GM21529 (cell line): Measurements from ENCODE around the gene GDPGP1.

Experiments
- ATAC-seq: cut with Tn5 transposase; IDR thresholded peaks from one replicate; pipeline ENCODE4 v1.9.1; 2021; ENCODE audit not compliant: unreplicated experiment

The GDPGP1 gene

GRCh38 chr15:90203473-90203872, 30.5 kb upstream of the GDPGP1 start:
- ATAC-seq = no peak

- no peak for ATAC-seq
Observed at GRCh38 chr15:90203922-90204321, 30.1 kb upstream of the GDPGP1 start.

GRCh38 chr15:90205050-90205848, 28.8 kb upstream of the GDPGP1 start:
- no peak for ATAC-seq

- ATAC-seq = no peak
Observed at GRCh38 chr15:90205886-90206285, 28.1 kb upstream of the GDPGP1 start.

GRCh38 chr15:90207252-90207651, 26.8 kb upstream of the GDPGP1 start:
- no peak for ATAC-seq

- ATAC-seq = no peak
Observed at GRCh38 chr15:90208356-90208755, 25.7 kb upstream of the GDPGP1 start.

- peak; percentile 72 for ATAC-seq
Observed at GRCh38 chr15:90209591-90209990, 24.4 kb upstream of the GDPGP1 start.

GRCh38 chr15:90210593-90210992, 23.4 kb upstream of the GDPGP1 start:
- no peak for ATAC-seq

- no peak for ATAC-seq
Observed at GRCh38 chr15:90211009-90211408, 23.0 kb upstream of the GDPGP1 start.

GRCh38 chr15:90211440-90212143, 22.4 kb upstream of the GDPGP1 start:
- ATAC-seq = no peak

- no peak for ATAC-seq
Observed at GRCh38 chr15:90212221-90213098, 21.5 kb upstream of the GDPGP1 start.

- no peak for ATAC-seq
Observed at GRCh38 chr15:90213122-90213817, 20.7 kb upstream of the GDPGP1 start.

- ATAC-seq = no peak
Observed at GRCh38 chr15:90213818-90214204, 20.2 kb upstream of the GDPGP1 start.

- ATAC-seq = no peak
Observed at GRCh38 chr15:90214553-90215196, 19.3 kb upstream of the GDPGP1 start.

- no peak for ATAC-seq
Observed at GRCh38 chr15:90217671-90218394, 16.2 kb upstream of the GDPGP1 start.

GRCh38 chr15:90219421-90220141, 14.4 kb upstream of the GDPGP1 start:
- peak; percentile 48 for ATAC-seq

- no peak for ATAC-seq
Observed at GRCh38 chr15:90221246-90221900, 12.6 kb upstream of the GDPGP1 start.

GRCh38 chr15:90222547-90222946, 11.5 kb upstream of the GDPGP1 start:
- ATAC-seq = no peak
